ENCODE results near the gene SEMA4C.
"Not testable (repeated sequence)": the region's sequence is repeated elsewhere in the genome, so short reads cannot be mapped to it uniquely, and the experiment has no call there.

SEMA4C gene

GRCh38 chr2:96864343-96865091 is 5.4 kb downstream of the SEMA4C start:
- no peak for DNase-seq

- no peak for DNase-seq
Measured at GRCh38 chr2:96863575-96864342, 6.1 kb downstream of the SEMA4C start.

- not testable (repeated sequence) for DNase-seq
Measured at GRCh38 chr2:96863056-96863455, 6.8 kb downstream of the SEMA4C start.

GRCh38 chr2:96861074-96861473 is 8.8 kb downstream of the SEMA4C start:
- DNase-seq, result no peak

GRCh38 chr2:96860065-96861029 is 9.5 kb downstream of the SEMA4C start:
- DNase-seq, result peak; percentile 16

- no peak for DNase-seq
Measured at GRCh38 chr2:96859681-96860064, 10.2 kb downstream of the SEMA4C start.

- DNase-seq, result peak; percentile 70
Measured at GRCh38 chr2:96859099-96859649, 10.7 kb downstream of the SEMA4C start.

GRCh38 chr2:96857667-96858372 is 12.1 kb downstream of the SEMA4C start, which contains the start of gene ANKRD39:
Gene ANKRD39 (minus strand): TSS chr2:96858016. CDS start chr2:96857987, 29 bp downstream.
- DNase-seq, result peak; percentile 99

- peak; percentile 49 for DNase-seq
Measured at GRCh38 chr2:96856776-96857666, 12.9 kb downstream of the SEMA4C start.

GRCh38 chr2:96853321-96853720 is 16.6 kb downstream of the SEMA4C start:
- no peak for DNase-seq

- DNase-seq, result no peak
Measured at GRCh38 chr2:96852667-96853066, 17.2 kb downstream of the SEMA4C start.

GRCh38 chr2:96848264-96848663 is 21.6 kb downstream of the SEMA4C start:
- no peak for DNase-seq

GRCh38 chr2:96847586-96847985 is 22.3 kb downstream of the SEMA4C start:
- DNase-seq, result no peak

- DNase-seq, result no peak
Measured at GRCh38 chr2:96846825-96847224, 23.1 kb downstream of the SEMA4C start.

- no peak for DNase-seq
Measured at GRCh38 chr2:96844405-96844808, 25.5 kb downstream of the SEMA4C start.

GRCh38 chr2:96843538-96844268 is 26.2 kb downstream of the SEMA4C start, which contains the start of gene ANKRD23:
Gene ANKRD23 (minus strand): TSS chr2:96844021. CDS start chr2:96843992, 29 bp downstream.
- no peak for DNase-seq

GRCh38 chr2:96842600-96842999 is 27.3 kb downstream of the SEMA4C start:
- DNase-seq, result no peak

- DNase-seq, result no peak
Measured at GRCh38 chr2:96841701-96842495, 28.0 kb downstream of the SEMA4C start.
